Hippocampal formation (tissue), 2 donors: ENCODE measurements around the gene NUFIP2.
A peak's percentile ranks its signal among the peaks of the same experiment; 100 is the strongest.
"Not testable (repeated sequence)": the region's sequence is repeated elsewhere in the genome, so short reads cannot be mapped to it uniquely, and the experiment has no call there.

Experiments used
- DNase-seq, 2 donors: peaks; one replicate each; lab custom pipeline; 2025; lab: John Stamatoyannopoulos, UW

NUFIP2 gene

GRCh38 chr17:29293890-29294579 lies at the start of gene NUFIP2:
Gene NUFIP2, minus strand, starts transcription at chr17:29294148. Its CDS starts 89 bp downstream, at chr17:29294059.
- DNase-seq, result peak; percentile 98 to 100

GRCh38 chr17:29342158-29342765 lies 48.3 kb upstream of the NUFIP2 start:
- no peak for DNase-seq

- DNase-seq, result no peak
Observed at GRCh38 chr17:29341726-29342125, 47.8 kb upstream of the NUFIP2 start.

- not testable (repeated sequence) for DNase-seq
Observed at GRCh38 chr17:29339016-29339415, 45.1 kb upstream of the NUFIP2 start.

- DNase-seq, result peak in 1 of 2 donors; percentile 19
Observed at GRCh38 chr17:29331708-29332085, 37.7 kb upstream of the NUFIP2 start.

GRCh38 chr17:29331075-29331707 lies 37.2 kb upstream of the NUFIP2 start:
- no peak for DNase-seq

GRCh38 chr17:29327412-29327811 lies 33.5 kb upstream of the NUFIP2 start:
- DNase-seq, result no peak

- DNase-seq, result no peak
Observed at GRCh38 chr17:29326023-29326813, 32.3 kb upstream of the NUFIP2 start.

GRCh38 chr17:29322363-29322762 lies 28.4 kb upstream of the NUFIP2 start:
- no peak for DNase-seq

GRCh38 chr17:29303386-29303785 lies 9.4 kb upstream of the NUFIP2 start:
- DNase-seq, result no peak

GRCh38 chr17:29299031-29299430 lies 5.1 kb upstream of the NUFIP2 start:
- no peak for DNase-seq

- no peak for DNase-seq
Observed at GRCh38 chr17:29295420-29295819, 1.5 kb upstream of the NUFIP2 start.

GRCh38 chr17:29294580-29294900 lies 592 bp upstream of the NUFIP2 start:
- no peak for DNase-seq

GRCh38 chr17:29292992-29293889 lies 707 bp downstream of the NUFIP2 start:
- DNase-seq, result peak; percentile 10 to 58

GRCh38 chr17:29292071-29292991 lies 1.6 kb downstream of the NUFIP2 start:
- peak in 1 of 2 donors; percentile 58 for DNase-seq

- peak in 1 of 2 donors; percentile 83 for DNase-seq
Observed at GRCh38 chr17:29291163-29291752, 2.7 kb downstream of the NUFIP2 start.

- DNase-seq, result no peak
Observed at GRCh38 chr17:29289852-29290251, 4.1 kb downstream of the NUFIP2 start.

- DNase-seq, result no peak
Observed at GRCh38 chr17:29283961-29284360, 10.0 kb downstream of the NUFIP2 start.

- no peak for DNase-seq
Observed at GRCh38 chr17:29283496-29283895, 10.5 kb downstream of the NUFIP2 start.
